Measurements from ENCODE around the gene HOXA10.

Gene HOXA10

DNA sequence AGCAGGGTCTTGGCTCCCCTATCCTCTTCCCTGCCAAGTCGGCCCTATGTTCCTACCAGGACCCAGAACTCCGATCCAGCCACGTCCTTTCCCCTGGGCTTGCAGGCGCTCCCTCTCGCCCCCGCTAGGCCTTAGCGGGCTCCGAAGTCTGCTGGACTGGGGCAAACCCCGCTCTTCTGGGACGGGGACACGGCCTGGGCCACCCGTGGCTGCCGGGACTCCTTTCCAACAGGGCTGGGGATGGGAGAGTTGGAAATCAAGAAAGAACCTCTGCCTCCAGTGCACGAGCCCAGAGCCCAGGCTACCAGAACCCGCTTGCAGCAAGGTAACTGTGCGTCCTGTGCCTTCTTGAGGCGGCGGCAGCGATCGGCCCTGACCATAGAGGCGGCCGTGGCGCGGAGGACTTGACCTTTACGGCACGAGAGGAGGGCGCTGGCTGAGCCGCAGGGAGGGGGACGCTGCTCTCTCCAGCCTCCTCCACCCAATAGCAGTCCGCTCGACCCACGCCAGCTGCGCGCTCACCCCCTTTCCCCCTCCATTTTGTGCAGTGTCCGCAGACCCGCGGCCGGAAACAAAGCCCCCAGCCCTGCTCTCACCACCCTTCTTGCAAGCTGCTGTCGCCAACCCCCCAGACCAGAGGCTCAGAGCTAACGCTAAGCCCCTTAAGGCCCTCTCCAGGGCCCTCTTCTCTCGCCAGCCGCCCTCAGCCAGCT lies 17.9 kb upstream of the HOXA10 start:
- Histone ChIP-seq H3K27ac (ENCODE audit: low read length) (no peak overlapping the region), H3K4me1 (ENCODE audit: insufficient read depth, low read length) (peaks cover 22% of the 10 kb centered on the region), H4K20me1 (ENCODE audit: insufficient read depth, low read length) (no peaks in the 10 kb centered on the region), H3K36me3 (ENCODE audit: insufficient read depth, low read length) (no peaks in the 10 kb centered on the region), H3K27me3 (ENCODE audit: insufficient read depth, low read length, poor library complexity) (peaks cover 10% of the 10 kb centered on the region), H2AFZ (ENCODE audit: low read depth, low read length) (no peak overlapping the region), H3K9ac (ENCODE audit: low read depth, low read length) (no peak overlapping the region), H3K4me3 (ENCODE audit: low read depth in 1 of 2, low read length in 2 of 2) (no peak overlapping the region), H3K4me2 (ENCODE audit: insufficient read depth, low read length) (no peak overlapping the region), H3K9me3 (ENCODE audit: insufficient read depth, low read length, severe bottlenecking) (no peaks in the 10 kb centered on the region), H3K79me2 (ENCODE audit: insufficient read depth, low read length) (no peaks in the 10 kb centered on the region)
- DNase-seq = no peak
- no peak for ATAC-seq (ENCODE audit: insufficient read depth, low read depth)
- no peak for TF ChIP-seq EZH2 (IDR thresholded peaks at IDR 0.05; ENCODE audit: borderline replicate concordance, low read depth, low read length, severe bottlenecking)
- TF ChIP-seq, protein P1, sequence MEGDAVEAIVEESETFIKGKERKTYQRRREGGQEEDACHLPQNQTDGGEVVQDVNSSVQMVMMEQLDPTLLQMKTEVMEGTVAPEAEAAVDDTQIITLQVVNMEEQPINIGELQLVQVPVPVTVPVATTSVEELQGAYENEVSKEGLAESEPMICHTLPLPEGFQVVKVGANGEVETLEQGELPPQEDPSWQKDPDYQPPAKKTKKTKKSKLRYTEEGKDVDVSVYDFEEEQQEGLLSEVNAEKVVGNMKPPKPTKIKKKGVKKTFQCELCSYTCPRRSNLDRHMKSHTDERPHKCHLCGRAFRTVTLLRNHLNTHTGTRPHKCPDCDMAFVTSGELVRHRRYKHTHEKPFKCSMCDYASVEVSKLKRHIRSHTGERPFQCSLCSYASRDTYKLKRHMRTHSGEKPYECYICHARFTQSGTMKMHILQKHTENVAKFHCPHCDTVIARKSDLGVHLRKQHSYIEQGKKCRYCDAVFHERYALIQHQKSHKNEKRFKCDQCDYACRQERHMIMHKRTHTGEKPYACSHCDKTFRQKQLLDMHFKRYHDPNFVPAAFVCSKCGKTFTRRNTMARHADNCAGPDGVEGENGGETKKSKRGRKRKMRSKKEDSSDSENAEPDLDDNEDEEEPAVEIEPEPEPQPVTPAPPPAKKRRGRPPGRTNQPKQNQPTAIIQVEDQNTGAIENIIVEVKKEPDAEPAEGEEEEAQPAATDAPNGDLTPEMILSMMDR (IDR thresholded peaks at IDR 0.05; ENCODE audit: borderline replicate concordance, extremely low read depth, low read length, poor library complexity, severe bottlenecking) = no peak

DNA sequence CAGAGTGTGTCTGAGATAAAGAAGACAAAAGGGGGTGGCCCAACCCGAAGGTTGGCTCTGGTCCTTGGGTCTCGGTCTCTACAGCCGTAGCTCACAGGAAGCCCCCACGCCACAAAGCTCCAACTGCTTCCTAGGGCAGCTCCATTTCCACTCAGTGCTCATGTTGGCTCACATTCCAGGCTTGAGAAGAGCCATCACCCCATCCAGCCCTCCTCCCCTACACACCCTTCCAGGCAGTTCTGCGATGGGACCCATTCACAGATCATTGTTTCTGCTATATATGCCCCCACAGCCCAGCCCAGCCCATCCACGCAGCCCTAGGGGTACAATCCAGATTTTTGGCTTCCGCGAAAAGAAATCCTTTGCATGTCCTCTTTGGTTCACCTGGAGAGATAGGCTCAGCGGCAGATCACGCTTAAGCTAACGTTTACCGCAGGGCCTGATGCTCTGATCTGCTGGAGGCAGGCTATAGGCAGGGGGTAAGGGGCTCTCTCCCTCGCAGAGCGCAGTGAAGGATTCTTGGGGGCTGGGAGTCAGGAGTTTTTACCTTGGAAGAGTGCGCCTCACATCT lies 17.1 kb upstream of the HOXA10 start:
- Histone ChIP-seq H3K9ac (ENCODE audit: low read depth, low read length) (no peak overlapping the region), H3K79me2 (ENCODE audit: insufficient read depth, low read length) (no peaks in the 10 kb centered on the region), H3K36me3 (ENCODE audit: insufficient read depth, low read length) (no peaks in the 10 kb centered on the region), H3K4me2 (ENCODE audit: insufficient read depth, low read length) (no peak overlapping the region), H3K9me3 (ENCODE audit: insufficient read depth, low read length, severe bottlenecking) (no peaks in the 10 kb centered on the region), H2AFZ (ENCODE audit: low read depth, low read length) (no peak overlapping the region), H3K4me1 (ENCODE audit: insufficient read depth, low read length) (peaks cover 18% of the 10 kb centered on the region), H4K20me1 (ENCODE audit: insufficient read depth, low read length) (no peaks in the 10 kb centered on the region), H3K27ac (ENCODE audit: low read length) (no peak overlapping the region), H3K4me3 (ENCODE audit: low read depth in 1 of 2, low read length in 2 of 2) (no peak overlapping the region), H3K27me3 (ENCODE audit: insufficient read depth, low read length, poor library complexity) (peaks cover 14% of the 10 kb centered on the region)
- ATAC-seq (ENCODE audit: insufficient read depth, low read depth) (no peak), DNase-seq (no peak)
- TF ChIP-seq EZH2 (IDR thresholded peaks at IDR 0.05; ENCODE audit: borderline replicate concordance, low read depth, low read length, severe bottlenecking) = no peak
- TF ChIP-seq, protein P1 (IDR thresholded peaks at IDR 0.05; ENCODE audit: borderline replicate concordance, extremely low read depth, low read length, poor library complexity, severe bottlenecking) = no peak

DNA sequence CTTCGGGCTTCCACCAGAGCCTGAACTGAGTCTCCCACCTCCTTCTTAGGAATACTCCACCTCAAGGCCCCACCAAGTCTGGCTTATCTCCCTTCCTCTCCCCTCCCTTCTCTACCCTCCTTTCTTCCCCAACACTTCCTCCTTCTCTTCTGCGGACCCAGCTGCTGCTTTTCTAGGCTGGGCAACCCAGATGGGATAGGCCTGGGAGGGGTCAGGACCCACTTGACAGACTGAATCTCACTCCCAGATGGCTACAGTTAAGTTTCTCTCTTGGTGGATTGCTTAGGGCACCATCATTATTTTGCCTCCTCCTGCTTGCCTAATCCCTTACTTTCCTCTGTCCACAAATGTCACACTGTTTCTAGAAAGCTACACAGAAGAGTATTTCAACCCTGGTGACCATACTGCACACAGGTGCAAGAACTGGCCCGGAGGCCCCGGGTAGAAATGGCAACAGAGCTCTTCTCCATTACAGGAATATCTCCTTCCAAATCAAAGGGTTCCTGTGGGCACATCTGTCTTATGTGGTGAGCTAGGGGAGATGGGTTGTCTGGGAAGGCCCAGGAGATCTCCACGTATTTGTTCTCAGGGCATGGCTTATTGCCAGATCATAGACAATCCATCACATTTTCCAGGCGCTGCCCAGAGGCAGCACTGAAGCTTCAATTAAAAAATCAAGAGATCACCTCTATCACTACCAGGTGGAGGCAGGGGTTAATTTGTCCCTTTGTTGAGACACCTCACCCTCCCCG lies 16.1 kb upstream of the HOXA10 start:
- Histone ChIP-seq H3K4me3 (ENCODE audit: low read depth in 1 of 2, low read length in 2 of 2) (no peak overlapping the region), H3K9ac (ENCODE audit: low read depth, low read length) (no peak overlapping the region), H4K20me1 (ENCODE audit: insufficient read depth, low read length) (no peaks in the 10 kb centered on the region), H3K4me1 (ENCODE audit: insufficient read depth, low read length) (peaks cover 18% of the 10 kb centered on the region), H2AFZ (ENCODE audit: low read depth, low read length) (no peak overlapping the region), H3K79me2 (ENCODE audit: insufficient read depth, low read length) (no peaks in the 10 kb centered on the region), H3K27me3 (ENCODE audit: insufficient read depth, low read length, poor library complexity) (peaks cover 14% of the 10 kb centered on the region), H3K36me3 (ENCODE audit: insufficient read depth, low read length) (no peaks in the 10 kb centered on the region), H3K9me3 (ENCODE audit: insufficient read depth, low read length, severe bottlenecking) (no peaks in the 10 kb centered on the region), H3K4me2 (ENCODE audit: insufficient read depth, low read length) (no peak overlapping the region), H3K27ac (ENCODE audit: low read length) (no peak overlapping the region)
- ATAC-seq (ENCODE audit: insufficient read depth, low read depth) (no peak), DNase-seq (no peak)
- TF ChIP-seq, protein P1 (IDR thresholded peaks at IDR 0.05; ENCODE audit: borderline replicate concordance, extremely low read depth, low read length, poor library complexity, severe bottlenecking) = no peak
- no peak for TF ChIP-seq EZH2 (IDR thresholded peaks at IDR 0.05; ENCODE audit: borderline replicate concordance, low read depth, low read length, severe bottlenecking)
